H1 (cell line): ENCODE data around the gene TDRD1.

Experiments used
- CHD2 ChIP-seq: IDR thresholded peaks from 2 replicates; pipeline ENCODE4 v1.6.1; 2012; ENCODE audit warnings: low read length, improper control_type of control experiment
- CHD7 ChIP-seq: fragments of 300-600 bp; sonication (generic); IDR thresholded peaks from 2 replicates; pipeline ENCODE4 v1.7.1; 2012; ENCODE audit warnings: low read length, moderate library complexity, mild to moderate bottlenecking, inconsistent platforms; ENCODE audit not compliant: insufficient replicate concordance
- CTCF ChIP-seq, 3 experiments: IDR thresholded peaks; 1 replicate in 2 of 3; 2 replicates in 1 of 3; pipeline versions ENCODE4 v1.5.1 to v1.6.1; 2011; ENCODE audit warnings: low read length in 3 of 3, mild to moderate bottlenecking in 3 of 3, inconsistent platforms in 2 of 3, low read depth in 1 of 3, moderate library complexity in 1 of 3; ENCODE audit not compliant: insufficient read depth in 1 of 3; ENCODE audit errors: control extremely low read depth in 1 of 3
- EGR1 ChIP-seq: IDR thresholded peaks from 2 replicates; pipeline ENCODE4 v1.6.1; 2011; ENCODE audit warnings: low read depth, low read length, borderline replicate concordance
- EZH2 ChIP-seq: fragments of 200-600 bp; sonication (generic); IDR thresholded peaks from 2 replicates; pipeline ENCODE4 v1.7.1; 2012; ENCODE audit warnings: low read depth, mild to moderate bottlenecking, moderate library complexity, low read length, inconsistent platforms; ENCODE audit not compliant: severe bottlenecking
- POLR2AphosphoS5 ChIP-seq: IDR thresholded peaks from 2 replicates; pipeline ENCODE4 v1.6.1; 2011; ENCODE audit warnings: low read depth, low read length
- TAF7 ChIP-seq: optimal IDR thresholded peaks from 2 replicates; pipeline ENCODE3; 2011; ENCODE audit warnings: low read depth, mild to moderate bottlenecking, inconsistent platforms, low read length, moderate library complexity, borderline replicate concordance
- TEAD4 ChIP-seq: IDR thresholded peaks from 2 replicates; pipeline ENCODE4 v1.6.1; 2012; ENCODE audit warnings: low read depth, low read length, inconsistent platforms, mixed read lengths

GRCh38 chr10:114244126-114244525, 65.0 kb downstream of the TDRD1 start:
- TF ChIP-seq TAF7 (no peak), CHD2 (no peak), EGR1 (no peak), CHD7 (no peak), TEAD4 (no peak), CTCF (IDR thresholded peaks at IDR 0.05; ENCODE audit: control extremely low read depth in 1 of 3, insufficient read depth in 1 of 3, low read depth in 1 of 3, low read length in 3 of 3) (no peak), EZH2 (no peak), POLR2AphosphoS5 (no peak)
